Neural progenitor cell (in vitro differentiated cells): Measurements from ENCODE around the gene ADAMTS18. TPM values are rescaled to one million over a fixed set of nuclear protein-coding genes. Genes with fewer than 3 reads are reported as not detected.

Experiments
- DNase-seq: peaks from one replicate; pipeline ENCODE4 v3.0.0-alpha.2; 2016; ENCODE audit warnings: low spot score
- H2AFZ ChIP-seq: fragments of 200-600 bp; sonication (generic); replicated peaks from 2 replicates; pipeline ENCODE4 v1.6.1; 2016; ENCODE audit warnings: antibody characterized with exemption
- H3F3A ChIP-seq: fragments of 200-600 bp; sonication (generic); 2 replicates; pipeline ENCODE4 v1.6.1; 2016; ENCODE audit warnings: antibody characterized with exemption, low read depth
- H3K27ac ChIP-seq: fragments of 200-600 bp; sonication (generic); 2 replicates; pipeline ENCODE4 v1.5.1; 2016; ENCODE audit warnings: mild to moderate bottlenecking
- H3K27me3 ChIP-seq: fragments of 200-600 bp; sonication (generic); 2 replicates; pipeline ENCODE4 v1.6.1; 2016; ENCODE audit warnings: mild to moderate bottlenecking, moderate library complexity
- H3K36me3 ChIP-seq: fragments of 200-600 bp; sonication (generic); 2 replicates; pipeline ENCODE4 v1.5.1; 2016
- H3K4me1 ChIP-seq: fragments of 200-600 bp; sonication (generic); 2 replicates; pipeline ENCODE4 v1.6.1; 2016; ENCODE audit warnings: mixed run types
- H3K4me2 ChIP-seq: fragments of 200-600 bp; sonication (generic); 2 replicates; pipeline ENCODE4 v1.6.1; 2016
- H3K4me3 ChIP-seq: fragments of 200-600 bp; sonication (generic); 2 replicates; pipeline ENCODE4 v1.5.1; 2016
- H3K79me2 ChIP-seq: fragments of 200-600 bp; sonication (generic); 2 replicates; pipeline ENCODE4 v1.6.1; 2016; ENCODE audit warnings: low read depth
- H3K9ac ChIP-seq: fragments of 200-600 bp; sonication (generic); 2 replicates; pipeline ENCODE4 v1.6.1; 2016
- H3K9me3 ChIP-seq: fragments of 200-600 bp; sonication (generic); 2 replicates; pipeline ENCODE4 v1.5.1; 2016; ENCODE audit warnings: low read depth
- H4K20me1 ChIP-seq: fragments of 200-600 bp; sonication (generic); 2 replicates; pipeline ENCODE4 v1.6.1; 2016; ENCODE audit warnings: low read depth
- H3K27ac Mint-ChIP-seq: 3 replicates; pipeline ENCODE4 v1.8.0; 2021; ENCODE audit warnings: mixed read lengths
- H3K27me3 Mint-ChIP-seq: 2 replicates; pipeline ENCODE4 v1.8.0; 2022; ENCODE audit warnings: low read depth, mild to moderate bottlenecking, inconsistent platforms, moderate library complexity, mixed read lengths; ENCODE audit not compliant: insufficient read depth
- H3K36me3 Mint-ChIP-seq: 3 replicates; pipeline ENCODE4 v1.8.0; 2021; ENCODE audit warnings: mixed read lengths
- H3K4me1 Mint-ChIP-seq: 3 replicates; pipeline ENCODE4 v1.8.0; 2021; ENCODE audit warnings: mixed read lengths
- H3K4me3 Mint-ChIP-seq: 3 replicates; pipeline ENCODE4 v1.8.0; 2021; ENCODE audit warnings: mild to moderate bottlenecking, moderate library complexity, mixed read lengths
- H3K9me3 Mint-ChIP-seq: 3 replicates; pipeline ENCODE4 v1.8.0; 2020; ENCODE audit warnings: mixed read lengths
- EZH2 ChIP-seq: fragments of 200-600 bp; sonication (generic); IDR thresholded peaks from 2 replicates; pipeline ENCODE4 v1.6.1; 2017; ENCODE audit warnings: antibody characterized with exemption, mild to moderate bottlenecking, moderate library complexity
- EZH2phosphoT487 ChIP-seq: fragments of 200-600 bp; sonication (generic); IDR thresholded peaks from 2 replicates; pipeline ENCODE4 v1.6.1; 2017; ENCODE audit warnings: antibody characterized with exemption
- total RNA-seq: library from RNA; depleted of rRNA; stranded (reverse); fragments of >200 nt; gene quantifications from 2 replicates; pipeline ENCODE4 v1.2.3, GENCODE V29; 2015; ENCODE audit warnings: low replicate concordance
- TF ChIP-seq, protein P1 (sequence below): fragments of 200-600 bp; sonication (generic); IDR thresholded peaks from 2 replicates; pipeline ENCODE4 v1.5.1; 2017; ENCODE audit warnings: antibody characterized with exemption, mild to moderate bottlenecking

Gene ADAMTS18, protein sequence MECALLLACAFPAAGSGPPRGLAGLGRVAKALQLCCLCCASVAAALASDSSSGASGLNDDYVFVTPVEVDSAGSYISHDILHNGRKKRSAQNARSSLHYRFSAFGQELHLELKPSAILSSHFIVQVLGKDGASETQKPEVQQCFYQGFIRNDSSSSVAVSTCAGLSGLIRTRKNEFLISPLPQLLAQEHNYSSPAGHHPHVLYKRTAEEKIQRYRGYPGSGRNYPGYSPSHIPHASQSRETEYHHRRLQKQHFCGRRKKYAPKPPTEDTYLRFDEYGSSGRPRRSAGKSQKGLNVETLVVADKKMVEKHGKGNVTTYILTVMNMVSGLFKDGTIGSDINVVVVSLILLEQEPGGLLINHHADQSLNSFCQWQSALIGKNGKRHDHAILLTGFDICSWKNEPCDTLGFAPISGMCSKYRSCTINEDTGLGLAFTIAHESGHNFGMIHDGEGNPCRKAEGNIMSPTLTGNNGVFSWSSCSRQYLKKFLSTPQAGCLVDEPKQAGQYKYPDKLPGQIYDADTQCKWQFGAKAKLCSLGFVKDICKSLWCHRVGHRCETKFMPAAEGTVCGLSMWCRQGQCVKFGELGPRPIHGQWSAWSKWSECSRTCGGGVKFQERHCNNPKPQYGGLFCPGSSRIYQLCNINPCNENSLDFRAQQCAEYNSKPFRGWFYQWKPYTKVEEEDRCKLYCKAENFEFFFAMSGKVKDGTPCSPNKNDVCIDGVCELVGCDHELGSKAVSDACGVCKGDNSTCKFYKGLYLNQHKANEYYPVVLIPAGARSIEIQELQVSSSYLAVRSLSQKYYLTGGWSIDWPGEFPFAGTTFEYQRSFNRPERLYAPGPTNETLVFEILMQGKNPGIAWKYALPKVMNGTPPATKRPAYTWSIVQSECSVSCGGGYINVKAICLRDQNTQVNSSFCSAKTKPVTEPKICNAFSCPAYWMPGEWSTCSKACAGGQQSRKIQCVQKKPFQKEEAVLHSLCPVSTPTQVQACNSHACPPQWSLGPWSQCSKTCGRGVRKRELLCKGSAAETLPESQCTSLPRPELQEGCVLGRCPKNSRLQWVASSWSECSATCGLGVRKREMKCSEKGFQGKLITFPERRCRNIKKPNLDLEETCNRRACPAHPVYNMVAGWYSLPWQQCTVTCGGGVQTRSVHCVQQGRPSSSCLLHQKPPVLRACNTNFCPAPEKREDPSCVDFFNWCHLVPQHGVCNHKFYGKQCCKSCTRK (N-terminal part only)
- 0.59 and 1.9 TPM in 2 replicates for total RNA-seq

GRCh38 chr16:77434530-77435271, at the start of gene ADAMTS18:
TSS of gene ADAMTS18 (minus strand) at chr16:77435034. CDS start at chr16:77434695, 339 bp downstream.
- Histone ChIP-seq H3F3A (peaks cover 15% of the 10 kb centered on the region), H3K4me2 (peak within 1 kb of the TSS; percentile 99), H3K4me1 (peaks cover 27% of the 10 kb centered on the region), H3K4me3 (peak within 1 kb of the TSS; percentile 78), H4K20me1 (peaks cover 14% of the 10 kb centered on the region), H3K36me3 (no peaks in the 10 kb centered on the region), H2AFZ (no peak within 1 kb of the TSS), H3K27me3 (peaks cover 89% of the 10 kb centered on the region), H3K9ac (no peak within 1 kb of the TSS), H3K9me3 (no peaks in the 10 kb centered on the region), H3K27ac (no peak within 1 kb of the TSS), H3K79me2 (no peaks in the 10 kb centered on the region)
- Mint-ChIP-seq H3K9me3 (no peaks in the 10 kb centered on the region), H3K4me1 (peaks cover 45% of the 10 kb centered on the region), H3K36me3 (peaks cover 3% of the 10 kb centered on the region), H3K27ac (no peak within 1 kb of the TSS), H3K4me3 (peak within 1 kb of the TSS; percentile 86), H3K27me3 (peaks cover 43% of the 10 kb centered on the region)
- DNase-seq = peak; percentile 73
- TF ChIP-seq EZH2phosphoT487 (no peak), EZH2 (peak; percentile 86)
- TF ChIP-seq, protein P1, sequence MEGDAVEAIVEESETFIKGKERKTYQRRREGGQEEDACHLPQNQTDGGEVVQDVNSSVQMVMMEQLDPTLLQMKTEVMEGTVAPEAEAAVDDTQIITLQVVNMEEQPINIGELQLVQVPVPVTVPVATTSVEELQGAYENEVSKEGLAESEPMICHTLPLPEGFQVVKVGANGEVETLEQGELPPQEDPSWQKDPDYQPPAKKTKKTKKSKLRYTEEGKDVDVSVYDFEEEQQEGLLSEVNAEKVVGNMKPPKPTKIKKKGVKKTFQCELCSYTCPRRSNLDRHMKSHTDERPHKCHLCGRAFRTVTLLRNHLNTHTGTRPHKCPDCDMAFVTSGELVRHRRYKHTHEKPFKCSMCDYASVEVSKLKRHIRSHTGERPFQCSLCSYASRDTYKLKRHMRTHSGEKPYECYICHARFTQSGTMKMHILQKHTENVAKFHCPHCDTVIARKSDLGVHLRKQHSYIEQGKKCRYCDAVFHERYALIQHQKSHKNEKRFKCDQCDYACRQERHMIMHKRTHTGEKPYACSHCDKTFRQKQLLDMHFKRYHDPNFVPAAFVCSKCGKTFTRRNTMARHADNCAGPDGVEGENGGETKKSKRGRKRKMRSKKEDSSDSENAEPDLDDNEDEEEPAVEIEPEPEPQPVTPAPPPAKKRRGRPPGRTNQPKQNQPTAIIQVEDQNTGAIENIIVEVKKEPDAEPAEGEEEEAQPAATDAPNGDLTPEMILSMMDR = peak; percentile 36

DNA sequence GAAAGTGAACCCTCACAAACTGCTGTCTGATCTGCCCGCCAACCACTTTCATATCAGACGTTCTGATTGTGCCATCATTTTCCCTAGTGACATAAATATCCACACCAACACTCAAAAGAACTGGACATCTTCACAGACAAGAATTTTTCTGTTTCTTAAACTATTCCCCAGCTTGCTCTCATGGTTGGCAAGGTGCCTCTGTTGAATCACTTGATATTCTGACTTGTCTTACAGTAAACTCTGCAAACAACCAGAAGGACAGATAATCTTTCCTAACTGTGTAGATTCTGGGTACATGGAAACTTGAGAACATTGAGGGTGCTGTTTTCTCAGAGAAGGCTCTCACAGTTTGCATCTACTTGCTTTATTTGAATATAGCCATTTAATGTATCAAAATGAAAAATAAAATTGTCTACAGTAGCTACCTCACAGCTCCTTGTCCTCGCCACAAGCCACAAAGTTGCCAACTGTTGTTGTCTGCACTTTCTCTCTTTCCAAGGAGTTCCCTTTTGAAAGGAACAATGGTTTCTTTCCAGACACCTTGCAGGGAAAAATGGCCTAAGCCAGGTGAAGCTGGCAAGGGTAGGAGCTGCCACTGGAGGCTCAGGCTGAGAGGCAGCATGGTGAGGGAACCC, 46.0 kb upstream of the ADAMTS18 start:
- H3K79me2 ChIP-seq = no peaks in the 10 kb centered on the region
- Mint-ChIP-seq H3K27ac (no peak overlapping the region), H3K4me1 (no peaks in the 10 kb centered on the region), H3K4me3 (no peak overlapping the region), H3K36me3 (no peaks in the 10 kb centered on the region), H3K27me3 (peaks cover 2% of the 10 kb centered on the region), H3K9me3 (no peaks in the 10 kb centered on the region)
- no peak overlapping the region for H3K27ac ChIP-seq
- no peaks in the 10 kb centered on the region for H4K20me1 ChIP-seq
- no peak overlapping the region for H2AFZ ChIP-seq
- H3K27me3 ChIP-seq = no peaks in the 10 kb centered on the region
- H3K9me3 ChIP-seq = no peaks in the 10 kb centered on the region
- H3K36me3 ChIP-seq = no peaks in the 10 kb centered on the region
- TF ChIP-seq, protein P1 = no peak
- TF ChIP-seq EZH2 = no peak
- no peak for TF ChIP-seq EZH2phosphoT487
- H3K4me3 ChIP-seq = no peak overlapping the region
- no peak overlapping the region for H3K4me2 ChIP-seq
- no peaks in the 10 kb centered on the region for H3F3A ChIP-seq
- H3K9ac ChIP-seq = no peak overlapping the region
- peaks cover 8% of the 10 kb centered on the region for H3K4me1 ChIP-seq
- no peak for DNase-seq
